NCI-H2029 (cell line): Measurements from ENCODE around the gene ERN1.

Experiments
- DNase-seq: peaks from one replicate; lab custom pipeline; 2025; lab: John Stamatoyannopoulos, UW

ERN1 gene

DNA sequence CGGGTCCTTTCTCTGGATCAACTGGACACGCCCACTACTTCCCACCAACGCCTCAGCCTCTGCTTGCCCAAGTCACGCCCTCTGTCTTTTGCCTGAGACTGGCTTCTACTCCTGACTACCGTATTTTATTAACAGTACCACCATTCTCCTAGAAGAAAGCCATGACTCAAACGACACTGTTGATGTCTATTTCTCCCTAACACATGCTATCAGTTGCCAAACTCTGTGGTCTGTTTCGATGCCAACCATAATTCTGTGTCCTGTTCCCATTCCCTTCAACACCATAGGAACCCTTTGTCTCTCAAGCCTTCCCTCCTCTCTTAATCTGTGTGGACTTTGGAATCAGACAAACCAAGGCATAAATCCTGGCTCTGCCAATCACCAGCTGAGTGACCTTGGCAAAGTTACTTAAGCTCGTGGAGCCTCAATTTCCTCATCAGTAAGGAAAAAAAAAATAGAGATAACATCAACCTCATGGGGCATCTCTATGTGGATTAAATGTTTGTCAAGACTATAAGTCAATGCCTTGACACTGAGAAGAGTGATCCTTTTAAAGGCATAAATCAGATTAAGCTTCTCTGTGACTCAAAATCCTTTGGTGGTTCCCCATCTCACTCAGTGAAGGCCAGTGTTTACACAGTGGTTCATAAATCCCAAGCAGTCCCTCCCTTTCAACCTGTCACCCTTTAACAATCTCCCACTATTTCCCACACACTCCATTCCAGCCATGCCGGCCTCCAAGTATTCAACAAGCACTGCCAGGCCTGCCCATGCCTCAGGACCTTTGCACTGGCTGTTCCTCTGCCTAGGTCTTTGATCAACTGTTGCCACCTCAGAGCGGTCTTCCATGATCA lies 45.6 kb downstream of the ERN1 start:
- DNase-seq = no peak

GRCh38 chr17:64083563-64084085 lies 46.3 kb downstream of the ERN1 start:
- no peak for DNase-seq

- DNase-seq = no peak
Measured at GRCh38 chr17:64083093-64083492, 46.9 kb downstream of the ERN1 start.

- peak; percentile 71 for DNase-seq
Measured at GRCh38 chr17:64081802-64082799, 47.8 kb downstream of the ERN1 start.

GRCh38 chr17:64080174-64080618 lies 49.7 kb downstream of the ERN1 start:
- DNase-seq = no peak

GRCh38 chr17:64077379-64077778 lies 52.6 kb downstream of the ERN1 start:
- peak; percentile 30 for DNase-seq

DNA sequence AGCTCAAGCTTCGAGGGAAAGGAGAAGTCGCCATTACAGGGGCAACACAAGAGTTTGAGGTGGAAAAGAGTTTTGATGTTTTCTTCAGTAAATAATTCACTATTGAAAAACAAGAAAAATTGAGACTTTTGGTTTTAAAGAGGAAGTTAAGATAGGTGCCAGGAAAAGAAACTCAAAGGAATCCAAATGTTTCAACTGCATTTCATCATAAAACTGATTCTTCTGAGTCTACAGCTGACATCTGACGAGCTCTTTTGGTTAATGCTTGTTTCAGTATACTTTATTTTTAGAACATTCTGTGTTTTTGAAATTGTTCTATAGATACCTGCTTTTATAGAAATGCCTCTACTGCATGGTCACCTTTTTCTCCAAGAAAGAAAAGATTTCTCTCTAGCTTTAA lies 54.0 kb downstream of the ERN1 start:
- DNase-seq = no peak

- DNase-seq = no peak
Measured at GRCh38 chr17:64074704-64075426, 55.1 kb downstream of the ERN1 start.

DNA sequence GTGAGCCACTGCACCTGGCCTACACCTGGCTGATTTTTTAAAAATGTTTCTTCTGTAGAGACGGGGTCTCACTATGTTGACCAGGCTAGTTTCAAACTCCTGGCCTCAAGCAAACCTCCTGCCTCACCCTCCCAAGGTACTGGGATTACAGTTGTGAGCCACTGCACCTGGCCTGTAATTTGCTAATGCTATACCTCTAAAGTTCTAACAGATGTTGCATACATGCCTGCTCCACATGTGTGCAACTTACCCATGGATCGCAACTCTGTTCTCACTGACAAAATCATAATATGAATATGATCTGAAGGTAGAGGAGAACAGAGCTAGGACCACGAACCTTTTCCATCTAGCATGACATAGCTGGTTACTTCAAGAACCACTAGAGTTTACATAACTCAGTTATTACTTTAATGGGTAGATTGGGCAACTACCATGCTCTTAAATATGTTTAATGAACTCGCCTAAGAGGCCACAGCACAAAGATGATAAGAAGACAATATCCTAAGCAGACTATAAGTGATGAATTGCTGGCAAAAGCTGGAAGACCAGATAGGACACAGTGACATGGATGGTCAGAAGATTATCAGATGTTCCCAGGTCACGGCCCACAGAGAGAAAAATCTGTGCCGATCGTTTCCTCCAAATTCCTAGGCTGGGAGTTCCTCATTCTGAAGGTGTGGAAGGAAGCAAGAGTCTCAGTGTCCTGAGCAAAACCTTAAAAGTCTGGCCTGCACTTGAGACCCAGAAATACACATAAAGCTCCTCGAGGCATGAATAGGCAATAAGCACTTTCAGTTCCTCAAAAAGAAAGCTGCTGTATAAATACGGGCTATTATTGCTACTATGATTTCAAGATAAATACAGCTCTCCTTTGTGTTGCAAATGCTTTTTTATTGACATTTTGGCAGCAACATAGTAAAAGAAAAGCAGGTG lies 55.9 kb downstream of the ERN1 start:
- no peak for DNase-seq

DNA sequence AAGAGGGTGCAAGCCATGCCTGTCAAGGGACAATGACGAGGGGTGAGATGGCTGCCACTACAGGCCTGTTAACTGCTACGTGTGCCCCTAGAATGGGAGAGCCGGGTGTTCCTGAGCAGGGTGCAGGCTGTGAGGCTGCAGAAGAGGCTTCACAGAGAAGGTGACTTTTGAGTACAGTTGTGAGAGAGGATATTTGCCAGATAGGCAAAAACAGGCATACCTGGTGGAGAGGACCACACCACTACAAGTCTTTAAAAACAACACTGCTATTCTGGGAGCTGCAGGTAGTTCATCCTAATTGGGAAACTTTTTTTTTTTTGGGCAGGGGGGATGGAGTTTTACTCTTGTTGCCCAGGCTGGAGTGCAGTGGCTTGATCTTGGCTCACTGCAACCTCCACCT lies 58.8 kb downstream of the ERN1 start:
- DNase-seq = no peak

DNA sequence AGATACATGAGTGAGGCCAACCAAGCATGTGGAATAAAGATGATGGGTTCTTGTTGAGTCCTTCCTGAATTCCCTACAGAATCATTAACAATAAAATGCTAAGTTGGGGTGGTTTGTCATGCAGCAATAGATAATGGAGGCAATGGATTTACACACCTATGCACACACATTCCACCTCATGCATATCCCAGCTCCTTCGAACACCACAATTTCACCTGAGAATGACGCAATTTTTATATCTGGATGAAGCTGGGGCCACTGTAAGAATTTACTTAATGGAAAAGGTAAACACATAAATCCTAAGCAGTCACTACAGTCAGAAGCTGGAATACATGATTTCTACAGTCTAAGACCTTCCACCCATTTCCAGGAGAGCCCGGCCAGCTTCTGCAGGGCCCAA lies 59.7 kb downstream of the ERN1 start:
- no peak for DNase-seq

- no peak for DNase-seq
Measured at GRCh38 chr17:64069143-64069542, 60.8 kb downstream of the ERN1 start.

DNA sequence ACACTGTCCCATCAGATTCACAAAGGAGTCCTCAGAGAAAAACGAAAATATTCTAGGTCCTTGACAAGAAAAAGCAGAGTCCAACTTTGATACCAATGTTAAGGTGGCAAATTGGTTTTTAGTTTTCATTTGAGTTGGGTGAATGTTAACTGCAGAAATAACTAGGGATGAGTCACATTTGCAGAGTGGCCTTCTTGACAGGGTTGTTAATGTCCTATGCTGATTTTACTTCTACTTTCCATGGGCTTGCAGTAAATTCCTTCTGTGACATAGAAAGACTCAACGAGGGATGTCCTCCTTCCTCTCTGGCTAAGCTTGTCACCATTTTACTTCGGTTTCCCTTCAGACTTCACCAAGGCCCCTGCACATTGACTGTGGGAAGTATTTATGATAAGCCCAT lies 62.3 kb downstream of the ERN1 start:
- no peak for DNase-seq

- no peak for DNase-seq
Measured at GRCh38 chr17:64066716-64067115, 63.2 kb downstream of the ERN1 start.

- no peak for DNase-seq
Measured at GRCh38 chr17:64065161-64065560, 64.8 kb downstream of the ERN1 start.

- no peak for DNase-seq
Measured at GRCh38 chr17:64064331-64064730, 65.6 kb downstream of the ERN1 start.

DNA sequence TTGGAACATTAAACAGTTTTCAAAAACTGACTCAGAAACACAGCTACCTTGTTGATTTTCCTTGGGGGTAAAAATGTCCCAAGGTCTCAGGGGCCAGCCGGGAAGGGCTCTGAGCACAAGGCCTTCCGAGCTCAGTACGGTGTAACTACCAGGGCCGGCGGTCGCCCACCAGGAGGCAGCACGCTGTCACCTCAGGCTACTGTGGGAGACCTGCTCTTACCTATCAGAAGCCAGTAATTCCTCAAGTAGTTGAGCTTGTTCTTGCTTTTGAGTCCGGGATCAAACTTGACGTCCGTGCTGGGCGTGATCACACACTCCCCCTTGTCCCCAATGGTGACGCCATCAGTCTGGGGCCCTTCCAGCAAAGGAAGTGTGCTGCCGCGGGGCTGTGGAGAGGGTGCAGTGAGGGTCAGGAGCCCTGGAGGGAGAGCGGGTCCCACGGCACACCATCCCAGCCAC lies 66.1 kb downstream of the ERN1 start:
- no peak for DNase-seq

GRCh38 chr17:64063088-64063487 lies 66.9 kb downstream of the ERN1 start:
- no peak for DNase-seq

DNA sequence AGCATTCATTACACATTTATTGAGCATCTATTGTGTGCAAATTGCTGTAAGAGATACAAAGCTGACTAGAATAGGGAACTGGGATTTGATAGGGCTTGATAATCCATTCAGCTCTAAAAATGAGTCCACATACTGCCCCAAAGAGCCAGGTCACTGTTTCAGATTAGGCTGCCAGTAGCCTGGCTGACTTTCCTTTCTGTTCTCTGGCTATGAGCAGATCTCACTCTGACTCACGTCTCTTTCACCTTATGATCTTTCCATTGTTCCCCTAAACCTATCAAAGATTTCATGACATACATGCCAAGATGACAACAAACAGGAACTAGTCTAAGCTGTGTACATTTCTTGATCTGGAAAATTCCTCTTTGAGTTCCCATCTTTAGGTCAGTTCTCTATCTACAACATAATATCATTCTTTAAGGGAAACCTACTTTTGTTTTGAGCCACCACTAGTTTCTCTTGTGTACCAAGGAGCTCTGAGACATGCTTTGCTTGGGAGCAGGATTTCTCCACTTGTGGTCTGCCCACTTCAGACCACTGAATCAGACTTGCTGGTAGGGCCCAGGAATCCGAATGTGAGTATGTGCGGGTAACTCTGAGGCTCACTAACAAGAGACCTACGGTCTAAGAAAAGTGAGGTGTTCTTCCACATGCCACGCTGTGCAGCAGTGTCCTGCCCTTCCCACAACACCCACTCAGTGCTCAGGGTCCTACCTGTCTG lies 68.6 kb downstream of the ERN1 start:
- no peak for DNase-seq

DNA sequence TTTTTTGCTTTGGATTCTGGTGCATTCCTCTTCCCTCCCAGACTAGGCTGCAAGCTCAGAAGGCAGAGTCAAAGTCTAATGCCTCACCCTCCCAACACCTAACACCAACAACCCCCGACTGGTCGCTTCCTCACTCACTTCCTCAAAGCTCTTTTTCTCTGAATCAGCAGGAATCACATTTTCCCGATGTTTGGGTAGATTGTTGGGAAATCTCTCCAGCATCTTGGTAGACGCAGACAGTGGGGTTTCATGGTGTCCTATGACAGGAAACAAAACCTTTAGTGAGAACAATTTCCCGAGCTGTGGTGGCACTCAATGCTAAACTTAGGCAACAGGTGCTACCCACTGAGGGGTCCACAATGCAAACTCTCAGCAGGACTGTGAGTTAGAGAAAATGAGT lies 69.6 kb downstream of the ERN1 start:
- no peak for DNase-seq
